ELR (cell line): ENCODE measurements around the gene CELSR2.

Experiments
- DNase-seq: peaks from one replicate; pipeline ENCODE4 v3.0.0-alpha.2; 2015; ENCODE audit warnings: low read depth

The CELSR2 gene

GRCh38 chr1:109231066-109231465, 18.3 kb upstream of the CELSR2 start:
- DNase-seq = no peak

DNA sequence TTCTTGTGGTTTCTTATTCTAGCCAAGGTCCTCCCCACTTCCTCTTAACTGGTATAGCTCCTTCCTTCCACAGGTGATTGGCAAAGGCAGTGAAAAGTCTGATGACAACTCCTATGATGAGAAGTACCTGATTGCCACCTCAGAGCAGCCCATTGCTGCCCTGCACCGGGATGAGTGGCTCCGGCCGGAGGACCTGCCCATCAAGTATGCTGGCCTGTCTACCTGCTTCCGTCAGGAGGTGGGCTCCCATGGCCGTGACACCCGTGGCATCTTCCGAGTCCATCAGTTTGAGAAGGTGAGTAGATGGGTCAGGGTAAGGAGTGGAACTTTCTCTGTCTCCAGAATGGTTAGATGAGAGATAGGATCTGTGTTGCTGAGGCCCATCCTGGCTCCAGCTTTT, 14.2 kb upstream of the CELSR2 start:
- DNase-seq = no peak

DNA sequence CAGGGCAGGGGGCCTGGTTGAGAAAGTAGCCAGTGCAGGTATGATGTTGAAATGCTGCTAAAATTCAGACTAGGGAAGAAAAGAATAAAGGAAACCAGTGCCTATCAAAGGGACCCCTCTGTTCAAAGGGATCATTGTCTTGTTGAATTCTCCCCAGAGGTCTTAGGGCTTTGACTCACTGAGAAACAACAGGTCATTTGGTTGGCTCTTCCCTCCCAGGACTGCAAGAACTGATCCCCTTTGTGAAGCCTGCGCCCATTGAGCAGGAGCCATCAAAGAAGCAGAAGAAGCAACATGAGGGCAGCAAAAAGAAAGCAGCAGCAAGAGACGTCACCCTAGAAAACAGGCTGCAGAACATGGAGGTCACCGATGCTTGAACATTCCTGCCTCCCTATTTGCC, 11.8 kb upstream of the CELSR2 start:
- DNase-seq = no peak

- DNase-seq = no peak
Observed at GRCh38 chr1:109238382-109238781, 11.0 kb upstream of the CELSR2 start.

GRCh38 chr1:109239047-109239408, 10.3 kb upstream of the CELSR2 start:
- DNase-seq = no peak

DNA sequence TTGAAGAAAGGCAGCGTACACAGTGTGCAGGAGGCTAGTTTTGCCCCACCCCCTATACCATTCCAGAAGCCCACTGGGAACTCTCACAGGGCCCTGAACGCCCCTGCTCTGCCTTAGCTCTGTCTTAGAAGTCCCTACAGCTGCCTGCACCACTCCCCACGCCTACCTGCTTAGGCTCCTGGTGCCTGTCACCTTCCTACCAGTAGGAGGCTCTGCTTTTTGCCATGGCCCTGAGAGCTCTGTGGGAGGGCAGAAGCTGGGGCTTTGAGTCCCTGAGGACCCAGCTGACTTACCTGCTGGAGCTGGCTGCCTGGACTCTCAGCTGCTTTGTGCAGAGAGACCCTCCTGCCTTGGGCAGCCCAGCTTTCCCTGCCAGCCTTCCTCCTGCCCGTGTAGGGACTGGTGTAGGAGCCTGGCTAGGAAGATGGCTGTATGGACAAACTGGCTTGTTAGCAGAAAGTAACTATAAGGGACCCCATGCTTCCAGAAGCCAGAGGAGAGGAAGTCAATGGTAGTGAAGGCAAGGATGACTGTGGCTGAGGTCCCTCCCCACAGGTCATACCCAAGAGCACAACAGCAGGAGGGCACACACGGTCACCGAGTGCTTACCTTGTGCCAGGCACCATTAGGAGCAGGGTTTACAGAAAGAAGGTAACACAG, 9.8 kb upstream of the CELSR2 start:
- DNase-seq = peak; percentile 64

GRCh38 chr1:109240158-109241152, 8.9 kb upstream of the CELSR2 start:
- DNase-seq = peak; percentile 51

- DNase-seq = no peak
Observed at GRCh38 chr1:109241344-109241743, 8.0 kb upstream of the CELSR2 start.

GRCh38 chr1:109241841-109242345, 7.4 kb upstream of the CELSR2 start:
- DNase-seq = no peak

- no peak for DNase-seq
Observed at GRCh38 chr1:109242387-109242786, 7.0 kb upstream of the CELSR2 start.

GRCh38 chr1:109243221-109243620, 6.1 kb upstream of the CELSR2 start:
- no peak for DNase-seq

DNA sequence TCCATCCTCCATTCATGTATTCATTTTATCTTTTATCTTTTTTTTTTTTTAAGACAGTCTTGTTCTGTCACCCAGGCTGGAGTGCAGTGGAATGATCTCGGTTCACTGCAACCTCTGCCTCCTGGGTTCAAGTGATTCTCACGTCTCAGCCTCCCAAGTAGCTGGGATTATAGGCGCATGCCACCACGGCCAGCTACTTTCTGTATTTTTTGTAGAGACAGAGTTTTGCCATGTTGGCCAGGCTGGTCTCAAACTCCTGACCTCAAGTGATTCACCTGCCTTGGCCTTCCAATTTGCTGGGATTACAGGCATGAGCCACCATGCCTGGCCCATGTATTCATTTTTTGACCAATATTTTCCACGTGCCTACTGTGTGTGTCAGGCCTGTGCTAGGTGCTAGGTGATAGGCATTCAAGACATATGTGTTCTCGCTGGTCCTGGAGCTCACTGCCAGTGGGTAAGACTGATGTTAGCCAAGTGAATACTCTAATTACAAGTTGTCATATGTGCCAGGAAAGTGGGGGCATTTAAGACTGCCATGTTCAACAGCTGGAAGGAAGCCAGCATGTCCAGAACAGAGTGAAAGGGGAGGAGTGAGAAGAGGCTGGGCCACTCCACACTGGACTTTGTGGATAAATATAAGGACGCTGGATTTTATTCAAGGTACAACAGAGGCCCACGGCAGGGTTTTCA, 5.3 kb upstream of the CELSR2 start:
- DNase-seq = no peak

DNA sequence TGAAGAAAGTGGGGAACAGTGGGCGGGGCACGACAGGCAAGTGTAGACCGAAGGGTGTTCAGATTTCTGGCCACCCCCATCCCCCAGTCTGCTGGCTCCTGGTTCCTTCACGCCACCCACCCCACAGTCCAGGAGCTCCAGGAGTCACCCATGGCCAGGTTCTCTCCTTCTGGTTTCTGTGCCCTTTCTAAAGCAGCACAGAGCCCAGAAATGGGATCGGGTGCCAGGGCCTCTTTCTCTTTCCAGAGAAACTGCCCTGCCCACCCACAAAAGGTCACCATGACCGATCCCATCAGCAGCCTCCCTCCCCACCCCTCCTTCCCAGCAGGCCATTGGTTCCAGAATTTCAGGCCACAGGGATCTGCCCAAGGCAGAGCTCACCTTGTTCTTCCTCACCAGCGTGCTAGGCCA, 3.2 kb upstream of the CELSR2 start:
- DNase-seq = no peak

DNA sequence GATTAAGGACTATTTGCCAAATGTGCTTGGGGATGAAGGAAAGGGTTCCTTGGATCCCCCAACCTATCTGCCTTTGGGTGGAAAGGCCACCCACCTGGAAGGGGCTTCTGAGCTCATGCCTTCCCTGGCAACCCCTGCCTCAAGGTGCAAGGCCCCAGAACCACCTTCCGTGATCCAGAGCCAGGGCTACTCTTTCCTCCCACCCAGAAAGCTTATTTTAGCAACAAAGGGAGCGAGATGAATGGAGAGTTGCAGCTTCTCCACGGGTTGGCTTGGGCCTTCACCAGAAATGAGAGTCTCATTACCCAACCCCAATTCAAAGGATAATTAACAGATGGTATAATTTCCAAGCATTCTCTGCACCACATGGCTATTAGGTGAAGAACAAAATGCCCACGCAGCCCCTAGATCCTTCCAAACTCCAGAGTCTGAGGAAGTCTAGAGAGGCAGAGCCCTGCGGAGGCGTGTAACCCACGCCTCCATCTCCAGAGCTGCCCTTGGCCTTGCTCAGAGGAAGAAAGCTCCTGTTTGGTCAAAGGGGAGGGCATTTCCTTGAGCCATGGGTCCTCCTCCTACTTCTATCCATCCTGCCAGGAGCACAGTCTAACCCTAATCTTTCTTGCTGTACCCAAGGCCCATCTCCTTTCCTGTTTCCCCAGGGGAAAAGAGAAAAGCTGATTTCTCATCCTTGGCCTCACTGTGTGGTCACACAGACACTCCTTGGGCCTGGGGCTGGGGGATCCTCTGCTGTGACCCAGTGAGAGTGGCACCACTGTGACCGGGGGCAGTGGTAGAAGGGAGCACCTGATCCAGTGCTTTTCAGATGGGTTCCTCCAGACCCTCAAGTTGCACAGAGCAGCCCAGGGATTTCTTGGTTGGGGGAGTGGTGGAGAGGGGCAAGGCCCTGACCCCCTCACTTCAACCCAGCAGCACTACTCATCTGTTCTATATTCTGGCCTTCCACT, 1.7 kb upstream of the CELSR2 start:
- DNase-seq = no peak

GRCh38 chr1:109248444-109248796, 919 bp upstream of the CELSR2 start:
- DNase-seq = no peak

DNA sequence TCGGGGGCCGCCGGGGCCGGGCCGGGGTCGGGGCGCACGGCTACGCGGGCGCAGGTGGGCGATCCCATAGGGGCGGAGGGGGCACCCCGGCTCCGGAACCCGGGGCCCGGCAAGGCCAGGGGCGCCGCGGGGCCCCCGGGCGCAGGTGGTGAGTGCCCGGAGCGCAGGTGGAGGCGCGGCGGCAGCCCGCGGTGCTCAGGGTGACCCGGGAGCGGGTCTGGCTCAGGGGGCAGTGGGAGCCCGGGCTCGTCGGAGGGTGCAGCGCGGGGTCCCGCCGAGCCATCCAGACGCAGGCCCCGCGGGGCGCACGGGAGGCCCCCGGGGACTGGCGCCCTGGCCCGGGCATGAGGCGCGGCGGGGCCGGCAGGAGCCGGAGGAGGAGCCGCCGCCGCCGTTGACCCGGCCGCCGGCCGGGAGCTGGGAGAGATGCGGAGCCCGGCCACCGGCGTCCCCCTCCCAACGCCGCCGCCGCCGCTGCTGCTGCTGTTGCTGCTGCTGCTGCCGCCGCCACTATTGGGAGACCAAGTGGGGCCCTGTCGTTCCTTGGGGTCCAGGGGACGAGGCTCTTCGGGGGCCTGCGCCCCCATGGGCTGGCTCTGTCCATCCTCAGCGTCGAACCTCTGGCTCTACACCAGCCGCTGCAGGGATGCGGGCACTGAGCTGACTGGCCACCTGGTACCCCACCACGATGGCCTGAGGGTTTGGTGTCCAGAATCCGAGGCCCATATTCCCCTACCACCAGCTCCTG, 489 bp downstream of the CELSR2 start:
- no peak for DNase-seq

DNA sequence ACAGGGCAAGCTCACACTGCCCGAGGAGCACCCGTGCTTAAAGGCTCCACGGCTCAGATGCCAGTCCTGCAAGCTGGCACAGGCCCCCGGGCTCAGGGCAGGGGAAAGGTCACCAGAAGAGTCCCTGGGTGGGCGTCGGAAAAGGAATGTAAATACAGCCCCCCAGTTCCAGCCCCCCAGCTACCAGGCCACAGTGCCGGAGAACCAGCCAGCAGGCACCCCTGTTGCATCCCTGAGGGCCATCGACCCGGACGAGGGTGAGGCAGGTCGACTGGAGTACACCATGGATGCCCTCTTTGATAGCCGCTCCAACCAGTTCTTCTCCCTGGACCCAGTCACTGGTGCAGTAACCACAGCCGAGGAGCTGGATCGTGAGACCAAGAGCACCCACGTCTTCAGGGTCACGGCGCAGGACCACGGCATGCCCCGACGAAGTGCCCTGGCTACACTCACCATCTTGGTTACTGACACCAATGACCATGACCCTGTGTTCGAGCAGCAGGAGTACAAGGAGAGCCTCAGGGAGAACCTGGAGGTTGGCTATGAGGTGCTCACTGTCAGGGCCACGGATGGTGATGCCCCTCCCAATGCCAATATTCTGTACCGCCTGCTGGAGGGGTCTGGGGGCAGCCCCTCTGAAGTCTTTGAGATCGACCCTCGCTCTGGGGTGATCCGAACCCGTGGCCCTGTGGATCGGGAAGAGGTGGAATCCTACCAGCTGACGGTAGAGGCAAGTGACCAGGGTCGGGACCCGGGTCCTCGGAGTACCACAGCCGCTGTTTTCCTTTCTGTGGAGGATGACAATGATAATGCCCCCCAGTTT, 1.3 kb downstream of the CELSR2 start:
- no peak for DNase-seq

DNA sequence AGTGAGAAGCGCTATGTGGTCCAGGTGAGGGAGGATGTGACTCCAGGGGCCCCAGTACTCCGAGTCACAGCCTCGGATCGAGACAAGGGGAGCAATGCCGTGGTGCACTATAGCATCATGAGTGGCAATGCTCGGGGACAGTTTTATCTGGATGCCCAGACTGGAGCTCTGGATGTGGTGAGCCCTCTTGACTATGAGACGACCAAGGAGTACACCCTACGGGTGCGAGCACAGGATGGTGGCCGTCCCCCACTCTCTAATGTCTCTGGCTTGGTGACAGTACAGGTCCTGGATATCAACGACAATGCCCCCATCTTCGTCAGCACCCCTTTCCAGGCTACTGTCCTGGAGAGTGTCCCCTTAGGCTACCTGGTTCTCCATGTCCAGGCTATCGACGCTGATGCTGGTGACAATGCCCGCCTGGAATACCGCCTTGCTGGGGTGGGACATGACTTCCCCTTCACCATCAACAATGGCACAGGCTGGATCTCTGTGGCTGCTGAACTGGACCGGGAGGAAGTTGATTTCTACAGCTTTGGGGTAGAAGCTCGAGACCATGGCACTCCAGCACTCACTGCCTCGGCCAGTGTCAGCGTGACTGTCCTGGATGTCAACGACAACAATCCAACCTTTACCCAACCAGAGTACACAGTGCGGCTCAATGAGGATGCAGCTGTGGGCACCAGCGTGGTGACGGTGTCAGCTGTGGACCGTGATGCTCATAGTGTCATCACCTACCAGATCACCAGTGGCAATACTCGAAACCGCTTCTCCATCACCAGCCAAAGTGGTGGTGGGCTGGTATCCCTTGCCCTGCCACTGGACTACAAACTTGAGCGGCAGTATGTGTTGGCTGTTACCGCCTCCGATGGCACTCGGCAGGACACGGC, 2.2 kb downstream of the CELSR2 start:
- no peak for DNase-seq
